Inferior parietal cortex (tissue), 1 donor: Measurements from ENCODE around the gene PCP2.
A peak's percentile ranks its signal among the peaks of the same experiment; 100 is the strongest.

Experiments
- DNase-seq: peaks from one replicate; pipeline ENCODE4 v3.0.0-alpha.2; 2016; ENCODE audit errors: extremely low spot score

PCP2 gene

DNA sequence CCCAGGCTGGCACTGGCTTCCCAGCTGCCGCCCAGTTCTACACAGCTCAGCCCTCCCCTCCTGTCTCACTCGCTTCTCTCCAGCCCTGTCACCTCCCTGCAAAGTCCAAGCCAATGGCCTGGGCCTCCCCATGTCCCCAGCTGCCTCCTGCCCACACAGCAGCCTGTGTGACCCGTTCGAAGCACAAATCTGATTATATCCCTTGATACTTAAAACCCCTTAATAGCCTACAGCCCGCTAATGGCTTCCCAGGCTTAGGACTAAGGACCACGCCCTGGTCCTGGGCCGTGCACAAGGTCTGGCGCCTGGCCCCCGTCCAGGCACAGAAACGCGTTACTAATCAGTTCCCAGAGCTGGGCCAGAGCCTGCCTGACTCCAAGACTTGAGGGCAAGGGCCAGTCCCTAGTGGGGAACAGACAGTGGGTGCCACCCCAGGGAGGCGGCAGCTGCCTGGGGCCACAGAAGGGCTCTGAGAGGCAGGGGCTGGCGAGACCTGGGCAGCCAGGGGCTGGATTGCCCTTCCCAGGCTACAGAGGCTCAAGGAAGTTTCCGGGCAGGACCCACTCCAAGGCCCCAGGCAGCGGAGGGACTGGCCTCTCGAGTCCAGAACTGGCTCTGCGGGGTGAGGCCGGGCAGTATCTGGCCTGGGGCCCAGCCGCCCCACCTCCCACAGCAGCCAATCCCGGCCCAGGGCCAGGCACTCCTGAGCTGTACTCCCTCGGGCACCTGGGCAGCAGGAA is 14.6 kb downstream of the PCP2 start:
- DNase-seq = no peak

DNA sequence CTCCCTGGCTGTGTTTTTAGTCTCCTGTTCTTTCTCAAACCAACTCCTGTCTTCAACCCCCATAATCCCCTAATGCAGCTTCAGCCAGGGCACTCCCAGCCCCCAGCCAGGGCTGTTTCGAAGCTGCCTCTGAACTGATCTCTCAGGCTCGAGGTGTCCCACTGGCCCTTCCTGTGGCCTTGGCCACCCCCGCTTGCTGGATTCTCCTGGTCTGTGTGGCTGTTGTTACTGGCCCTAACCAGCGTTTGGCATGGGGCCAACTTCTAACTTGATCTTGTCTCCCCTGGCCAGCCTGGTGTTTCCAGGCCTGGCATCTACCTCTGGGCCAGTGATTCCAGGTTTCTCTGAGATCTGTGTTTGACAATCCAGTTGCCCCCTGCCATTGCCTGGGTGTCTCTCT is 15.2 kb downstream of the PCP2 start:
- no peak for DNase-seq

DNA sequence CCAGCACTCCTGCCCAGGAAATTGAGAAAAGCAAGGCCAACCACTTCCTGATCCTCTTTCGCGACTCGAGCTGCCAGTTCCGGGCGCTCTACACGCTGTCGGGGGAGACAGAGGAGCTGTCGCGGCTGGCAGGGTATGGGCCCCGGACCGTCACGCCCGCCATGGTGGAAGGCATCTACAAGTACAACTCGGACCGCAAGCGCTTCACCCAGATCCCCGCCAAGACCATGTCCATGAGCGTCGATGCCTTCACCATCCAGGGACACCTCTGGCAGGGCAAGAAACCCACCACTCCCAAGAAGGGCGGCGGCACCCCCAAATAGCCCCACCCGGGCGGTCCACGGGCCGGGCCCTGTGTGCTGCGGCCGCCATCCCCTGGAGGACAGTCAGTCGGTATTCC is 15.8 kb downstream of the PCP2 start:
- DNase-seq = no peak

DNA sequence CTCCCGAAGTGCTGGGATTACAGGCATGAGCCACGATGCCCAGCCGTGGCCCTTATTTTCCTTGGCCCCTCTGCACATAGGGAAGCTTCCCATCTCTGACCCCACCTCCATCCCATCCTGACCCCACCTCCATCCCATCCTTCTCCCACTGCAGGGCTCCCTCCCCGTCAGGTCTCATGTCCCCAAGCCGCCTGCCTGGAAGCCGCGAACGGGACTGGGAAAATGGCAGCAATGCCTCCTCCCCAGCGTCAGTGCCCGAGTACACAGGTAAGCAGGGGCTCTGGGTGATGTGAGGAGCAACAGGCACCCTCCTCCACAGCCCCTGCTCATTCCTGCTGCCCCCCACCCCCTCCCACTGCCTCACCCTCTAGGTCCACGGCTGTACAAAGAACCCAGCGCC is 16.3 kb downstream of the PCP2 start:
- DNase-seq = no peak

DNA sequence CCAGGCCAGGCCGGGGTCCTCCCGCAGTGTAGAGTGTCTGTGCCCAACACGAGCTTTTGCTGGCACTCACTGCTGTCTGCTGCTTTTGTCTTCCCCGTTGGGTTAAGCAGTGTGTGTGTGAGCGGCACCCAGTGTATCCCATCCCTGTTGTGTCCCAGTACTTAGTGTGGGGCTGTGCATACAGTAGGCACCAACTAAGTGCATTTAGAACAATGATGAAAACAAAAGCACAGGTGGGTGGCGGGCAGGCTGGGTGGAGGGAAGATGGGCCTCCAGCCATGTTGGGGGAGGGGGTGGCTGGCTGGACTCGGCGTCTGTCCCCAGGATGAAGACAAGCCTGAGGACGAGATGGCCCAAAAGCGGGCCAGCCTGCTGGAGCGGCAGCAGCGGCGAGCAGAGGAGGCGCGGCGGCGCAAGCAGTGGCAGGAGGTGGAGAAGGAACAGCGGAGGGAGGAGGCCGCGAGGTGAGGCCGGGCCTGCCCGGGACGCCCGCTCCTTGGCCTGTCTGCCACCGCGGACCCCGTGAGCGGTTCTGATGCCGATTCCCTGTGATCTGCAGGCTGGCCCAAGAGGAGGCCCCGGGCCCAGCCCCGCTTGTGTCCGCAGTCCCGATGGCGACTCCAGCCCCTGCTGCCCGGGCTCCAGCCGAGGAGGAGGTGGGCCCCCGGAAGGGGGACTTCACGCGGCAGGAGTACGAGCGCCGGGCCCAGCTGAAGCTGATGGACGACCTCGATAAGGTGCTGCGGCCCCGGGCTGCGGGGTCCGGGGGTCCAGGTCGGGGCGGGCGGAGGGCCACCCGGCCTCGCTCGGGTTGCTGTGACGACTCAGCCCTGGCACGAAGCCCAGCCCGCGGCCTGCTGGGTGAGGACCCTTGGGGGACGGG is 18.4 kb downstream of the PCP2 start:
- DNase-seq = no peak

DNA sequence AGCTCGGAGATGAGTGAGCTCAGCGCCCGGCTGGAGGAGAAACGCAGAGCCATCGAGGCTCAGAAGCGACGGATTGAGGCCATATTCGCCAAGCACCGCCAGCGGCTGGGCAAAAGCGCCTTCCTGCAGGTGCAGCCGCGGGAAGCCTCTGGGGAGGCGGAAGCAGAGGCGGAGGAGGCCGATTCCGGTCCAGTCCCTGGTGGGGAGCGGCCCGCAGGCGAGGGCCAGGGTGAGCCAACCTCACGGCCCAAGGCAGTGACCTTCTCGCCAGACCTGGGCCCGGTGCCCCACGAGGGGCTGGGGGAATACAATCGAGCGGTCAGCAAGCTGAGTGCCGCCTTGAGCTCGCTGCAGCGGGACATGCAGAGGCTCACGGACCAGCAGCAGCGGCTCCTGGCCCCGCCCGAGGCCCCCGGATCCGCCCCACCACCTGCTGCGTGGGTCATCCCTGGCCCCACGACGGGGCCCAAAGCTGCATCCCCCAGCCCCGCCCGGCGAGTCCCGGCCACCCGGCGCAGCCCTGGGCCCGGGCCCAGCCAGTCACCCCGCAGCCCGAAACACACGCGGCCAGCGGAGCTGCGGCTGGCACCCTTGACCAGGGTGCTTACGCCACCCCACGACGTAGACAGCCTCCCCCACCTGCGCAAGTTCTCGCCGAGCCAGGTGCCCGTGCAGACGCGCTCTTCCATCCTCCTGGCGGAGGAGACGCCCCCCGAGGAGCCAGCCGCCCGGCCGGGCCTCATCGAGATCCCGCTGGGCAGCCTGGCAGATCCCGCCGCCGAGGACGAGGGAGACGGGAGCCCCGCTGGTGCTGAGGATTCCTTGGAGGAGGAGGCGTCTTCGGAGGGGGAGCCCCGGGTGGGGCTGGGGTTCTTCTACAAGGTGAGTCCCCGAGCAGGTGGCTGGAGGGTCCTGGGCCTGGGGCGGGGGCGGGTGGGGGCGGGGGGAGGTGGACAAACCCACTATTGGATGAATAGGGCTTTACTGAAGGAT is 20.9 kb downstream of the PCP2 start:
- no peak for DNase-seq

DNA sequence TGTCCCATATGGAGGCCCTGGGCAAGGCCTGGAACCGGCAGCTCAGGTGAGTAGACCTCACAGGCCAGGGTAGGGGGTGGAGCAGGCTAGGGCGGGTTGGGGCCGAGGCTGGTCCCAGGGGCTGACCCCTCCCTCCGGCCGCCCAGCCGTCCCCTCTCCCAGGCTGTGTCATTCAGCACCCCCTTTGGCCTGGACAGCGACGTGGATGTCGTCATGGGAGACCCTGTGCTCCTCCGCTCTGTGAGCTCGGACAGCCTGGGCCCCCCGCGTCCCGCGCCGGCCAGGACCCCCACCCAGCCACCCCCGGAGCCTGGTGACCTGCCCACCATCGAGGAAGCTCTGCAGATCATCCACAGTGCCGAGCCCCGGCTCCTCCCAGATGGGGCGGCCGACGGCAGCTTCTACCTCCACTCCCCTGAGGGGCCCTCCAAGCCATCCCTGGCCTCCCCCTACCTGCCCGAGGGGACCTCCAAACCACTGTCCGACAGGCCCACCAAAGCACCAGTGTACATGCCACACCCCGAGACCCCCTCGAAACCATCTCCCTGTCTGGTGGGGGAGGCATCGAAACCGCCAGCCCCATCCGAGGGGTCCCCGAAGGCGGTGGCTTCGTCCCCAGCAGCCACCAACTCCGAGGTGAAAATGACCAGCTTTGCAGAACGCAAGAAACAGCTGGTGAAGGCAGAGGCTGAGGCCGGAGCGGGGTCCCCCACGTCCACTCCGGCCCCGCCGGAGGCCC is 21.8 kb downstream of the PCP2 start:
- DNase-seq = no peak

DNA sequence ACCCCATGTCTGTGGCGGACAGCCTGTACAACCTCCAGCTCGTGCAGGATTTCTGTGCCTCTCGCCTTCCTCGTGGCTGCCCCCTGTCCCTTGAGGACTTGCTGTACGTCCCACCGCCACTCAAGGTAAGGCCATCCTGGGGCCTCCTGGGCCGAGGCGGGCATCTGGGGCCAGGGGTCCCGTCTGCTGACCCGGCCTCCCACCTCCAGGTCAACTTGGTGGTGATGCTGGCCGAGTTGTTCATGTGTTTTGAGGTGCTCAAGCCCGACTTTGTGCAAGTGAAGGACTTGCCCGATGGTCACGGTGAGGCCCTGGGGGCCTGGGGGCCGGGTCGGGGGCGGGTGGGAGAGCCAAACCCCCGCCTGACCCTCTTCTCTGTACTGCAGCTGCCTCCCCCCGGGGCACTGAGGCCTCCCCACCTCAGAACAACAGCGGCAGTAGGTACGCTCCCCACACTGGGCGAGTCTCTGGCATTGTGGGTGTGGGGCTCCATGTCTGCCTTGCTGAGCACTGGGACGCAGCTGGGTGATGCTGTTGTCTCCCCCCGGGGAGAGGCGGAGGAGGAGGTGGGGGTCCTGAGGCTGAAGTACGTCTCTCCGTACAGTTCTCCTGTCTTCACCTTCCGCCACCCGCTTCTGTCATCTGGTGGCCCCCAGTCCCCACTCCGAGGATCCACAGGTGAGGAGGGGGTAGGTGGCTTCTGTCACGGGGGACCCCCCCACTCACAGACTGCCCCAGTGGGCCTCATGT is 22.9 kb downstream of the PCP2 start:
- no peak for DNase-seq

DNA sequence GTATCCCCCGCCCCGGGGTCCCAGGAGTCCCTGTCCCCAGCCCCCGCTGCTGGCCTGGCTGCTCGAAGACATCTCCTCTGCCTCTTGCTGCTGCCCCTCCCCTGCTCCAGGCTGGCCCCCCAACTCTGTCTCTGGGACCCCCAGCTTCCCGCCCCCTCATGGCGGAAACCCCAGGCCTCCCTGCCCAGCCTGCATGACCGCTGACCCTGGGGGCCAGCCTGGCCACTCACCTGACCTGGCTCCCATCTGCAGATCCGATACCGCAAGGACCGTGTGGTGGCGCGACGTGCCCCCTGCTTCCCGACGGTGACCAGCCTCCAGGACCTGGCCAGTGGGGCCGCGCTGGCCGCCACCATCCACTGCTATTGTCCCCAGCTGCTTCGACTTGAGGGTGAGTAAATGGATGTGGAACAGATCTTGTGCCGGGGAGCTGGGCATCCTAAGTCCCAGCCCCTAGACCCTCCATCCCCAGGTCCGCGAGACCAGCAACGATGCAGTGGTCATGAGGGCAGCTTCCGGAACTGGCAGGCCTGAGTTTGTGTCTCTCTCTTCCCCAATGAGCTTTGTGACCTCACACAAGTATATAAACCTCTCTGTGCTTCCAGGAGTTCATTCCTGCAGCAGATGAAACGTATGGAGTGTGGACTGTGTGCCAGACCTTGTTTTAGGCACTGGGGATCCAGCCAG is 25.5 kb downstream of the PCP2 start:
- DNase-seq = no peak

DNA sequence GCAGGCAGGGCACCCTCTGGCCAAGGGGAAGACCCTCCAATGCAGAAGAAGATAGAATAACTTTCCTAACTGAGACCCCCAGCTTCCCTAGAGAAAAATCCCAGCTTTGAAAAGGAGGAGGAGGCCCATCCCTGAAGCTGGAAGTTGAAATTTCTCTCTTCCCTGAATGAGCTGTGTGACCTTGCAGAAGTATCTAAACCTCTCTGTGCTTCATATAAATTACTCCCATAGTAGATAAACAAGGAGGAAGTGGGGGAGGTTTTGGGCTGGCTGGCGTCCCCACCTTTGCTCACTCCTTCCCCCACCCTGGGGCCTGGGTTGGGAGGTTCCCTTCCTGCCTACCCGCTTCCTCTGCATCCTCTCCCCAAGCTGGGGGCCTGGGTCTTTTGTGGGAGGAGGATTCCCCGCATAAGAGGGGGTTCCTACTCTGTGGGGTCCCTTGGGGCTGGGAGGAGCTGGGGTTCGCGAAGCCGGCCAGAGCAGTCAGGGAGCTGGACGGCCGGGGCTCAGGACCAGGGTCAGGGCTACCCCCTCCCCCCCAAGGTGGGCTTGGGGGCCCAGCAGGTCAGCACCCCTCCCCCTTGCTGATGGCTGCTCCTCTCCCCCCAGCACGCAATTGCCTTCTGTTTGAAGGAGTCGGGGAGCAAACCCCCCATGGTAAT is 26.2 kb downstream of the PCP2 start:
- no peak for DNase-seq

DNA sequence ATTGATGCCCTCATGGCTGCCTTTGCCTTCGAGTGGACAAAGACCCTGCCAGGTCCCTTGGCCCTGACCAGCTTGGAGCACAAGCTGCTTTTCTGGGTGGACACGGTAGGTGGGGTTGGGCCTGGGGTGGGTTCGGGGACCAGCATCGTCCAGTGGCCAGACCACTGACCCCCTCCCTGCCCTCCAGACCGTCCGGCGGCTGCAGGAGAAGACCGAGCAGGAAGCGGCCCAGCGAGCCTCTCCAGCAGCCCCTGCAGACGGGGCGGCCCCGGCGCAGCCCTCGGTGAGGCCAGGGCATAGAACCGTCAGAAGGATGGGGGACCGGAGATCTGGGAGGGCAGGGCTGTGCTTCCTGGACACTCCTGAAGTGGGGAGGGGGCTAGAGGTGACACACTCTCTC is 27.2 kb downstream of the PCP2 start:
- no peak for DNase-seq

DNA sequence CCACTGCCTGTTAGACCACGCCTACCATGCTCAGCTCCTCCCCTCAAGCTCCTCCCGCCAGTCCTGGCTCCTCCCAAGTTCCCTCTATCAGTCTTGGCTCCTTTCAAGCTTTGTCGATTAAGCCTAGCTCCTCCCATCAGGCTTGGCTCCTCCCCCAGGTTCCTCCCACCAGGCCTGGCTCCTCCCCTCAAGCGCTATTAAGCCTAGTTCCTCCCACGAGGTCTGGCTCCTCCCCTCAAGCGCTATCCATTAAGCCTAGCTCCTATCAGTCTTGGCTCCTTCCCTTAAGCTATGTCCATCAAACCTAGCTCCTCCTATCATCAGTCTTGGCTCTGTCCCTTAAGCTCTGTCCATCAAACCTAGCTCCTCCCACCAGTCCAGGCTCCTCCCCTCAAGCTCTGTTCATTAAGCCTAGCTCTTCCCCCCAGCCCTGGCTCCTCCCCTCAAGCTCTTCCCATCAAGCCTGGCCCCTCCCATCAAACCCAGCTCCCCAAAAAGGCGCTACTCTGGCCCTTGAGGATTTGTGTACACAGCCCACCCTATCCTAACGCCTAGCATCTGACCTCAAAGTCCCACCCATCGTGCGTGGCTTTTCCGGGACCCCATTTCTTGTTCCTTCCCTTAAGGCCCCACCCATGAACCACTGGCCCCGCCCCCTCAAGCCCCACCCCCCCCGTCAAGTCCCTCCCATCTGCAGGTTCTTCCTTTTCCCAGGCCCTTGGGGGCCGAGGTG is 27.9 kb downstream of the PCP2 start:
- DNase-seq = peak; percentile 36

DNA sequence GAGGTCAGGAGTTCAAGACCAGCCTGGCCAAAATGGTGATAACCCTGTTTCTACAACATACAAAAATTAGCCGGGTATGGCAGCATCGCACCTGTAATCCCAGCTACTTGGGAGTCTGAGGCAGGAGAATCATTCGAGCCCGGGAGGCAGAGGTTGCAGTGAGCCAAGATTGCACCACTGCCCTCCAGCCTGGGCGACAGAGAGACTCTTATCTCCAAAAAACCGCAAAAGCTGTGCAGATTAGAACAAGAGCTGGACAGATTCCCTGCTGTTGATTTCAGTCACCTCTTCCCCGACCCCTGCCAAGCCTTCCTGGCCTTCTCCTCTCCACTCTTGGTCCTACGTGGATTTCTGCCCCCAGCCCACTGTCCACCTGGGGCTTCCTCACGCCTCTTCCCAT is 29.6 kb downstream of the PCP2 start:
- no peak for DNase-seq

DNA sequence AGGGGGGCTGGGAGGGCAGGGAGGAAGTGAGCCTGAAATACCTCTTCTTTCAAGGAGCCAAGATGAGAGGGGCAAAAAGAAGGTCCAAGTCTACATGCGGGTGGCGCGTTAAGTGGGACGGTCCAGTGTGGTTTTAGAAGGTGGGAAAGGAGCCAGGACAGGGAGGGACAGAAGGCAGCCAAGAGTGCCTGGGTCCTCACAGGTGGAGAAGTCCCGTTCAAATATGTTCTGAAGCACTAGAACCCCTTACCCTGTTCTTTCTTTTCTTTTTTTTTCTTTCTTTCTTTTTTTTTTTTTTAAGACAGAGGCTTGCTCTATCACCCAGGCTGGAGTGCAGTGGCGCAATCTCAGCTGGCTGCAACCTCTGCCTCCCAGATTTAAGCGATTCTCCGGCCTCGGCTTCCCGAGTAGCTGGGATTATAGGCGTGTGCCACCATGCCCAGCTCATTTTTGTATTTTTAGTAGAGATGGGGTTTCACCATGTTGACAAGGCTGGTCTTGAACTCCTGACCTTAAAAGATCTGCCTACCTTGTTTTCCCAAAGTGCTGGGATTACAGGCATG is 30.5 kb downstream of the PCP2 start:
- no peak for DNase-seq

DNA sequence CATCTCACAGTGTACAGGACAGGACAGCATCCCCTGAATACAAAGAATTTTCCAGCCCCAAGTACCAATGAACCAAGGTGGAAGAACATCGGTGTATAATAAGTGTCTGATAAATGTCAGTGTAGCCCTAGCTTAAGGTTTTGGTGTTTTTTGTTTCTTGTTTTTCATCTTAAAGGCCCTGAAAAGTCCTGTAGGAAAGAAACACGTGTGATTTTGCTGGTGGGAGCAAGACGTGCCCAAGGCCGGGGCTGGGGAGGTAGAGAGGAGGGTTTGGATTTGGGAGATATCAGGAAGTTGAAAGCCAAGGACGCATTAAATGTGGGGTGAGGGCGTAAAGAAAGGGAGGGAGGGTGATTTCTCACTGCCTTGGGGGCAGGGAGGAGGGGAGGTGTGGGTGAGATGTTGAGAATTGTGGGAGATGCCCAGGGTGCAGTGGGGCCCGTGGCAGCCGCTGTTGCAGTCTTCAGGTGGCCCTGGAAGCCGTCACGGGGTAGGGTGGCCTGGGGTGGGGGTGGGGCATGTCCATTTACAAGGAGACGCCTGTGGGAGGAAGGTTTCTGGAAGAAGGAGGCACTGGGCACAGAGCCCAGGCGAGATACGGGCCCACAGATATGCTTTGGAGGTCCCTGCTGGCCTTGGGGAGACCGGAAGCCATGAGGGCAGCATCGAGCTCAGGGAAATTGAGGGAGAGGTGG is 31.1 kb downstream of the PCP2 start:
- no peak for DNase-seq

DNA sequence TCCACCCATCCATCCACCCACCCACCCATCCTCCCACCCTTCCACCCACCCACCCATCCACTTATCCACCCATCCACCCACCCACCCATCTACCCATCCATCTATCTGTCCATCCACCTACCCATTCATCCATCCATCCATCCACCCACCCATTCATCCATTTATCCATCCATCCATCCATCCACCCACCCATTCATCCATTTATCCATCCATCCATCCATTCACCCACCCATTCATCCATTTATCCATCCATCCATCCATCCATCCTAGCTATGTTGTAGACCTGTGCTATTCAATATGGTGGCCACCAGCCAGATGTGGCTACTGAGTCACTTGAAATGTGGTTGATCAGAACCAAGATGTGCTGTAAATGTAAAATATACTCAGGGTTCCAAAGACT is 32.8 kb downstream of the PCP2 start:
- no peak for DNase-seq

DNA sequence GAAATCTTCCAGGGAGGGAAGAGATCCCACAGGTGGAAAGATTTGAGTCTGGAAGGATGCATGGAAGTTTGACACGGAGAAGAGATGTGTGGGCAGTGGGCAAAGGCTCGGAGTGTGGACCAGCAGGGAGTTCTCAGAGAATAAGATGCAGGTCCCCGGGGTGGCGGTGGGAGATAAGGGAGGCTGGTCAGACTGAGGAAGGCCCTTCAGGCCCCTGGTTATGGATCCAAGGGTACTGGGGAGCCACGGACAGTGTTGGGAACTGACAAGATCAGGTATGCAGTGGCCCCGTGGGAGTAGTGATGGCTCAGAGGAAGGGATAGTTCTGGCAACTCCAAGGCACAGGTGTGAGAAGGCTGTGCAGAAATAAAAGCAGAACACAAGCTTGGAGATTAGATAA is 35.3 kb downstream of the PCP2 start:
- no peak for DNase-seq

DNA sequence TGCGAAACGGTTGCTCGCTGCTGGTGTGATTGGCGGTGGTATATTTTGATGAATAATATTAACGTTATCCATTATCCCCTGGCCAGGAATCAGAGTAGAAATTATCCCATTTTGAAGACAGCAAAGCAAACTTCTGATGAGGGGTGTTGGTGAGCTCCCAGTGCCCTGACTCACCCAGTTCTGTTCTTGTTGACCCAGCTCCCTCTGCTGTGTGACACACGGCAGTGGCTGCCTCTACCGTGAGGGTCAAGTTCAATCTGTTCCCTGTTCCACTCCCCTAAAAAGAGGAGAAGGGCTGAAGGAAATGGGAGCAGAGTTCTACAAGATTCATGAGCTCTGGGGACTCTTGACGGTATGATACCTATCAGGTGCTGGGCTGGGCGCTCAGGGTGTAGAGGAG is 35.8 kb downstream of the PCP2 start:
- no peak for DNase-seq
